ENCODE results near the gene ACO2. TPM values are rescaled to one million over a fixed set of nuclear protein-coding genes. Genes with fewer than 3 reads are reported as not detected.

The ACO2 gene
- total and polyA plus RNA-seq, 2 of the 4 experiments (the other 2 are of a cell fraction) = 71.3 to 72.9 TPM

GRCh38 chr22:41481131-41481830 lies 12.4 kb downstream of the ACO2 start:
- peaks cover 37% of the 10 kb centered on the region for H3K4me1 ChIP-seq (ENCODE audit: control insufficient read depth, insufficient read depth, low read length)
- no peak overlapping the region; the same call in 2 of the 3 replicates for H2BK15ac ChIP-seq (ENCODE audit: low read depth, low read length)
- H3K23ac ChIP-seq (ENCODE audit: low read depth, low read length) = no peak overlapping the region
- ChIA-PET CTCF (interaction anchor here (1.9 kb wide), 1 partner anchor 36 kb away, joined by 7 read pairs; no protein-coding TSS in a partner anchor), POLR2A (ENCODE audit: unreplicated experiment) (no interaction called here)
- no peak for ATAC-seq (ENCODE audit: low read depth)
- H3K4me2 ChIP-seq (ENCODE audit: low read depth, low read length) = peak overlapping the region; percentile 32; the same call in 1 of the 2 replicates
- H3K79me1 ChIP-seq (ENCODE audit: low read depth in 1 of 2, low read length in 2 of 2) = peaks cover 22 to 87% of the 10 kb centered on the region in 2 experiments
- H2AK9ac ChIP-seq (replicated peaks; ENCODE audit: low read depth, low read length, poor library complexity) = no peak overlapping the region
- H4K20me1 ChIP-seq (ENCODE audit: insufficient read depth, low read length) = peaks cover 50% of the 10 kb centered on the region
- no TSS peak for BruUV-seq (replicated peaks)
- no peaks in the 10 kb centered on the region for H3K36me3 ChIP-seq (ENCODE audit: control insufficient read depth, insufficient read depth, low read length)
- DNase-seq = peak; percentile 54
- H3K9me3 ChIP-seq (ENCODE audit: control insufficient read depth, insufficient read depth, low read length) = no peaks in the 10 kb centered on the region
- dilution Hi-C loops (cut with HindIII; ENCODE audit: low sequenced_read_pairs, unreplicated experiment) (no loop called here), intact Hi-C loops (cut with micrococcal nuclease) (no loop called here), in situ Hi-C loops (cut with MboI; ENCODE audit: low sequenced_read_pairs) (no loop called here)
- H3K56ac ChIP-seq (ENCODE audit: extremely low read depth, insufficient read depth, low read length) = no peak overlapping the region
- H2AK5ac ChIP-seq (ENCODE audit: low read depth, low read length) = no peak overlapping the region; the same call in 1 of the 2 replicates
- H3K4ac ChIP-seq (ENCODE audit: low read depth, low read length) = peak overlapping the region; percentile 38
- no peak overlapping the region for H3K27ac ChIP-seq (ENCODE audit: insufficient read depth, low read length)
- H3K18ac ChIP-seq (ENCODE audit: low read depth, low read length) = no peak overlapping the region
- H3K14ac ChIP-seq (replicated peaks; ENCODE audit: low read depth, low read length) = no peak overlapping the region
- no peak overlapping the region for H4K8ac ChIP-seq (ENCODE audit: low read depth in 2 of 2, low read length in 2 of 2)
- no peak overlapping the region for H4K91ac ChIP-seq (ENCODE audit: insufficient read depth, low read depth, low read length)
- no peaks in the 10 kb centered on the region for H3K27me3 ChIP-seq (ENCODE audit: control insufficient read depth, insufficient read depth, low read length)
- H3K4me3 ChIP-seq (ENCODE audit: insufficient read depth, low read depth, low read length) = no peak overlapping the region
- no peak overlapping the region for H2BK5ac ChIP-seq (ENCODE audit: low read depth, low read length, poor library complexity, severe bottlenecking)
- H3K9me1 ChIP-seq (ENCODE audit: insufficient read depth, low read length) = peaks cover 29% of the 10 kb centered on the region
- H2BK20ac ChIP-seq (ENCODE audit: low read depth, low read length) = peak overlapping the region; percentile 33; the same call in 1 of the 2 replicates
- no peak overlapping the region for H4K5ac ChIP-seq (ENCODE audit: low read depth, low read length)
- no peak overlapping the region for H2BK120ac ChIP-seq (ENCODE audit: low read depth, low read length)
- H2AFZ ChIP-seq (replicated peaks; ENCODE audit: low read length, poor library complexity) = no peak overlapping the region
- WGBS, 2 experiments (ENCODE audit: extremely low coverage in 2 of 2, insufficient read length in 1 of 2) = 88% methylated on average over 7 of the region's 15 CpGs; no CpG with 5 or more reads in 1 of the 2 experiments
- H3K9ac ChIP-seq (ENCODE audit: low read depth, low read length) = no peak overlapping the region
- no peak for TF ChIP-seq RAD21 (IDR thresholded peaks at IDR 0.05; ENCODE audit: low read length)
- TF ChIP-seq, protein P1, sequence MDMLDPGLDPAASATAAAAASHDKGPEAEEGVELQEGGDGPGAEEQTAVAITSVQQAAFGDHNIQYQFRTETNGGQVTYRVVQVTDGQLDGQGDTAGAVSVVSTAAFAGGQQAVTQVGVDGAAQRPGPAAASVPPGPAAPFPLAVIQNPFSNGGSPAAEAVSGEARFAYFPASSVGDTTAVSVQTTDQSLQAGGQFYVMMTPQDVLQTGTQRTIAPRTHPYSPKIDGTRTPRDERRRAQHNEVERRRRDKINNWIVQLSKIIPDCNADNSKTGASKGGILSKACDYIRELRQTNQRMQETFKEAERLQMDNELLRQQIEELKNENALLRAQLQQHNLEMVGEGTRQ (IDR thresholded peaks at IDR 0.05; ENCODE audit: low read depth, low read length) = no peak
- TF ChIP-seq FOS (IDR thresholded peaks at IDR 0.05; ENCODE audit: low read depth, low read length) = no peak
- TF ChIP-seq CHD1 (IDR thresholded peaks at IDR 0.05; ENCODE audit: low read depth, low read length) = no peak
